ENCODE measurements around the gene ZNF500. TPM values are rescaled to one million over a fixed set of nuclear protein-coding genes. Genes with fewer than 3 reads are reported as not detected.
"Not testable (repeated sequence)": the region's sequence is repeated elsewhere in the genome, so short reads cannot be mapped to it uniquely, and the experiment has no call there.

ZNF500 gene
- total and polyA plus RNA-seq, 8 donors, result 0.45 to 19.3 (median 4.5) TPM

GRCh38 chr16:4788910-4789309, 21.9 kb upstream of the ZNF500 start:
- no peak overlapping the region for H3K4me3 ChIP-seq
- no peaks in the 10 kb centered on the region for H3K27me3 ChIP-seq
- intact Hi-C loops (cut with DNase I; ENCODE audit: low total_unique reads), result no loop called here
- H3K4me1 ChIP-seq, result peaks cover 0 to 21% (median 12%) of the 10 kb centered on the region in 4 donors
- TF ChIP-seq POLR2AphosphoS5 (IDR thresholded peaks at IDR 0.05) (no peak), EP300 (IDR thresholded peaks at IDR 0.05) (no peak), POLR2A (IDR thresholded peaks at IDR 0.05) (no peak), CTCF (IDR thresholded peaks at IDR 0.05) (no peak)
- no peak overlapping the region for H3K27ac ChIP-seq
- WGBS, 5 donors, result 70 to 88% (median 81%) methylated on average over 7 of the region's 7 CpGs
- H3K9me3 ChIP-seq, result no peaks in the 10 kb centered on the region
- no peaks in the 10 kb centered on the region for H3K36me3 ChIP-seq
- DNase-seq, result no peak

DNA sequence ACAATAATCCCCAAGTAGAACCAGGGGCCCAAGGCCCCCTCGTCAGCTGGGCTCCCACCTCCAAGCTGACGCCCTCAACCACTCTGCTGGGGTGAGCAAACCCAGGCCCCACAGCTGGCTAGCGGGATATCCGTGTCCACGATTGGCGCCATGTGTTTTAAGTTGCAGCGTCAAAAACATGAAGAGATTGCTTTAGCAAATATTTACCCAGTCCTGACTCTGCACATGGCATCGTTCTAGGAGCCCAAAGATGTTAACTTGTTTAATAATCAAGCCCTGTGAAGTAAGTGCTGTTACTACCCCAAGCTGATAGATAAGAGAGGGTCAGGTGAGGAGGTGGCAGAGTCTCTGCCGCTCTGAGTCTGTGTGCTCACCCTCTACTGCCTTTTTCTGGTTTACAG, 21.5 kb upstream of the ZNF500 start:
- Histone ChIP-seq H3K4me3 (no peak overlapping the region), H3K27ac (no peak overlapping the region), H3K27me3 (no peaks in the 10 kb centered on the region), H3K9me3 (no peaks in the 10 kb centered on the region), H3K36me3 (no peaks in the 10 kb centered on the region), H3K4me1 (peaks cover 0 to 21% (median 12%) of the 10 kb centered on the region in 4 donors)
- WGBS, 5 donors, result 22 to 38% (median 32%) methylated on average over 6 to 9 of the region's 9 CpGs
- peak in 1 of 2 donors; percentile 56 for DNase-seq
- TF ChIP-seq POLR2AphosphoS5 (IDR thresholded peaks at IDR 0.05) (no peak), POLR2A (IDR thresholded peaks at IDR 0.05) (no peak)
- intact Hi-C loops (cut with DNase I; ENCODE audit: low total_unique reads), result no loop called here

- intact Hi-C loops (cut with DNase I; ENCODE audit: low total_unique reads), result no loop called here
- Histone ChIP-seq H3K36me3 (no peaks in the 10 kb centered on the region), H3K27me3 (no peaks in the 10 kb centered on the region), H3K4me3 (no peak within 1 kb of the TSS), H3K27ac (no peak within 1 kb of the TSS), H3K9me3 (no peaks in the 10 kb centered on the region), H3K4me1 (peaks cover 0 to 21% (median 12%) of the 10 kb centered on the region in 4 donors)
- 67 to 78% (median 70%) methylated on average over 12 to 14 of the region's 14 CpGs for WGBS, 5 donors
- TF ChIP-seq POLR2A (IDR thresholded peaks at IDR 0.05), result no peak
- no peak for DNase-seq
Observed at GRCh38 chr16:4787627-4788482, 20.9 kb upstream of the ZNF500 start, which contains the start of gene SEPTIN12. TSS of gene SEPTIN12 (minus strand) at chr16:4788345. CDS start at chr16:4787645, 700 bp downstream.

GRCh38 chr16:4787068-4787467, 20.1 kb upstream of the ZNF500 start:
- TF ChIP-seq CTCF (IDR thresholded peaks at IDR 0.05) (no peak), POLR2A (IDR thresholded peaks at IDR 0.05) (no peak), EP300 (IDR thresholded peaks at IDR 0.05) (no peak), POLR2AphosphoS5 (IDR thresholded peaks at IDR 0.05) (no peak)
- no peak for DNase-seq
- intact Hi-C loops (cut with DNase I; ENCODE audit: low total_unique reads), result no loop called here
- Histone ChIP-seq H3K27me3 (no peaks in the 10 kb centered on the region), H3K9me3 (no peaks in the 10 kb centered on the region), H3K27ac (no peak overlapping the region), H3K4me1 (peaks cover 0 to 21% (median 12%) of the 10 kb centered on the region in 4 donors), H3K36me3 (no peaks in the 10 kb centered on the region), H3K4me3 (no peak overlapping the region)
- 93 to 97% (median 96%) methylated on average over 8 of the region's 8 CpGs for WGBS, 5 donors

DNA sequence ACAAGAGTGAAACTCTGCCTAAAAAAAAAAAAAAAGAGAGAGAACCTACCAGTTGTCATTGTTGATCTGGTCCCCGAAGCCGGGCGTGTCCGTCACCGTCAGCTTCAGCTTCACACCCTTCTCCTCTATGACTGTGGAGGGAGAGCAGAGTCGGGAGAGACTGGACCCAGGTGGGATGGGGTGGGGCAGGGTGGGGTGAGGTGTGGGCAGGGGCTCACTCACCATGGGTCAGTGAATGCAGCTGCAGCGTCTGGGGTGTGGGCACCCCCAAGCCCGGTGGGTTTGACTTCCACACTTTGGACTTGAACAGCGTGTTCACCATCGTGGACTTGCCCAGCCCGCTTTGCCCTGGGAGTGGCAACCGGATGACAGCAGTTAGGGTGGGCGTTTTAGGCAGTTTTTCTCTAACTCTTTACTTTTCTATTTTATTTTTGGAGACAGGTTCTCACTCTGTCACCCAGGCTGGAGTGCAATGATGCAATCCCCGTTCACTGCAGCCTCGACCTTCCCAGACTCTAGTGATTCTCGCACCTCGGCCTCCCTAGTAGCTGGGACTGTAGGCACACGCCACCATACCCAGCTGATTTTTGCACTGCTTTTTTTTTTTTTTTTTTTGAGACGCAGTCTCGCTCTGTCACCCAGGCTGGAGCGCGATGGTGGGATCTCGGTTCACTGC, 18.9 kb upstream of the ZNF500 start:
- TF ChIP-seq POLR2AphosphoS5 (IDR thresholded peaks at IDR 0.05) (no peak), EP300 (IDR thresholded peaks at IDR 0.05) (no peak), CTCF (IDR thresholded peaks at IDR 0.05) (no peak)
- H3K27ac ChIP-seq, result no peak overlapping the region
- DNase-seq, result no peak
- no peaks in the 10 kb centered on the region for H3K36me3 ChIP-seq
- no peaks in the 10 kb centered on the region for H3K27me3 ChIP-seq
- no peaks in the 10 kb centered on the region for H3K9me3 ChIP-seq
- peaks cover 0 to 21% (median 12%) of the 10 kb centered on the region in 4 donors for H3K4me1 ChIP-seq
- intact Hi-C loops (cut with DNase I; ENCODE audit: low total_unique reads), result no loop called here
- no peak overlapping the region for H3K4me3 ChIP-seq
- 81 to 90% (median 88%) methylated on average over 23 of the region's 23 CpGs for WGBS, 5 donors

DNA sequence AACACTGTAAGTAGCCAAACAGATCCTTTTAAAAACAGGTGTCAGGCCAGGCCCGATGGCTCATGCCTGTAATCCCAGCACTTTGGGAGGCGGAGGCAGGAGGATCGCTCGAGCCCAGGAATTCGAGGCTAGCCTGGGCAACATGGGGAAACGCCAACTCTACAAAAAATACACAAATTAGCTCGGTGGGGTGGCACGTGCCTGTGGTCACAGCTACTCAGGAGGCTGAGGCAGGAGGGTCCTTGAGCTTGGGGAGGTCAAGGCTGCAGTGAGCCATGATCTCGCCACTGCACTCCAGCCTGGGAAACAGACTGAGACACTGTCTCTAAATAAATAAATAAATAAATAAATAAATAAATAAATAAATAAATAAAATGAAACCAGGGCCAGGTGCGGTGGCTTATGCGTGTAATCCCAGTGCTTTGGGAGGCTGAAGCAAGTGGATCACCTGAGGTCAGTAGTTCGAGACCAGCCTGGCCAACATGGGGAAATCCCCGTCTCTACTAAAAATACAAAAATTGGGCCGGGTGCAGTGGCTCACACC, 17.6 kb upstream of the ZNF500 start:
- WGBS, 5 donors, result 86 to 95% (median 91%) methylated on average over 14 of the region's 14 CpGs
- intact Hi-C loops (cut with DNase I; ENCODE audit: low total_unique reads), result not testable (repeated sequence)

More for the DNA sequence above, 17.6 kb upstream of the ZNF500 start:
- H3K9me3 ChIP-seq, H3K27me3 ChIP-seq, DNase-seq, H3K36me3 ChIP-seq, H3K4me3 ChIP-seq, H3K27ac ChIP-seq: not testable (repeated sequence)
- H3K4me1 ChIP-seq, result peaks cover 0 to 15% (median 8%) of the 10 kb centered on the region in 4 donors

All from stomach (tissue), 9 donors.